Measurements from ENCODE around the gene GRAP2.
A peak's percentile ranks its signal among the peaks of the same experiment; 100 is the strongest.

GRCh38 chr22:39967103-39967829 lies 66.4 kb downstream of the GRAP2 start:
- TF ChIP-seq, protein P1, sequence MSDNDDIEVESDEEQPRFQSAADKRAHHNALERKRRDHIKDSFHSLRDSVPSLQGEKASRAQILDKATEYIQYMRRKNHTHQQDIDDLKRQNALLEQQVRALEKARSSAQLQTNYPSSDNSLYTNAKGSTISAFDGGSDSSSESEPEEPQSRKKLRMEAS (CRISPR knock-in tag; IDR thresholded peaks at IDR 0.05), result no peak
- TF ChIP-seq JUND (IDR thresholded peaks at IDR 0.05; ENCODE audit: borderline replicate concordance, low read depth, low read length) (peak; percentile 41; the same call in 1 of the 2 replicates), JUND (tag; IDR thresholded peaks at IDR 0.05; ENCODE audit: borderline replicate concordance, low read depth, low read length) (peak; percentile 46; the same call in 1 of the 3 replicates), REST (IDR thresholded peaks at IDR 0.05; ENCODE audit: borderline replicate concordance) (no peak), REST (CRISPR knock-in tag; IDR thresholded peaks at IDR 0.05; ENCODE audit: low read depth) (no peak), CEBPB (tag; IDR thresholded peaks at IDR 0.05) (peak; percentile 75), ZNF445 (CRISPR knock-in tag; IDR thresholded peaks at IDR 0.05; ENCODE audit: low read depth) (no peak), POLR2A (conservative IDR thresholded peaks at IDR 0.05) (no peak), TEAD4 (IDR thresholded peaks at IDR 0.05; ENCODE audit: low read length) (peak; percentile 39), TEAD4 (CRISPR knock-in tag; IDR thresholded peaks at IDR 0.05; ENCODE audit: borderline replicate concordance) (no peak), PATZ1 (CRISPR knock-in tag; IDR thresholded peaks at IDR 0.05; ENCODE audit: borderline replicate concordance) (no peak)
- TF ChIP-seq, protein P2, sequence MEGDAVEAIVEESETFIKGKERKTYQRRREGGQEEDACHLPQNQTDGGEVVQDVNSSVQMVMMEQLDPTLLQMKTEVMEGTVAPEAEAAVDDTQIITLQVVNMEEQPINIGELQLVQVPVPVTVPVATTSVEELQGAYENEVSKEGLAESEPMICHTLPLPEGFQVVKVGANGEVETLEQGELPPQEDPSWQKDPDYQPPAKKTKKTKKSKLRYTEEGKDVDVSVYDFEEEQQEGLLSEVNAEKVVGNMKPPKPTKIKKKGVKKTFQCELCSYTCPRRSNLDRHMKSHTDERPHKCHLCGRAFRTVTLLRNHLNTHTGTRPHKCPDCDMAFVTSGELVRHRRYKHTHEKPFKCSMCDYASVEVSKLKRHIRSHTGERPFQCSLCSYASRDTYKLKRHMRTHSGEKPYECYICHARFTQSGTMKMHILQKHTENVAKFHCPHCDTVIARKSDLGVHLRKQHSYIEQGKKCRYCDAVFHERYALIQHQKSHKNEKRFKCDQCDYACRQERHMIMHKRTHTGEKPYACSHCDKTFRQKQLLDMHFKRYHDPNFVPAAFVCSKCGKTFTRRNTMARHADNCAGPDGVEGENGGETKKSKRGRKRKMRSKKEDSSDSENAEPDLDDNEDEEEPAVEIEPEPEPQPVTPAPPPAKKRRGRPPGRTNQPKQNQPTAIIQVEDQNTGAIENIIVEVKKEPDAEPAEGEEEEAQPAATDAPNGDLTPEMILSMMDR (IDR thresholded peaks at IDR 0.05 in 2 of 3, conservative IDR thresholded peaks at IDR 0.05 in 1 of 3; ENCODE audit: insufficient read depth in 2 of 3, low read depth in 1 of 3, low read length in 3 of 3), result no peak
- TF ChIP-seq, protein P3, sequence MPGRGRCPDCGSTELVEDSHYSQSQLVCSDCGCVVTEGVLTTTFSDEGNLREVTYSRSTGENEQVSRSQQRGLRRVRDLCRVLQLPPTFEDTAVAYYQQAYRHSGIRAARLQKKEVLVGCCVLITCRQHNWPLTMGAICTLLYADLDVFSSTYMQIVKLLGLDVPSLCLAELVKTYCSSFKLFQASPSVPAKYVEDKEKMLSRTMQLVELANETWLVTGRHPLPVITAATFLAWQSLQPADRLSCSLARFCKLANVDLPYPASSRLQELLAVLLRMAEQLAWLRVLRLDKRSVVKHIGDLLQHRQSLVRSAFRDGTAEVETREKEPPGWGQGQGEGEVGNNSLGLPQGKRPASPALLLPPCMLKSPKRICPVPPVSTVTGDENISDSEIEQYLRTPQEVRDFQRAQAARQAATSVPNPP (IDR thresholded peaks at IDR 0.05; ENCODE audit: borderline replicate concordance, insufficient read depth, insufficient read length), result no peak

Data from K562 (cell line).